Omental fat pad (tissue), 4 donors: ENCODE results near the gene SH3PXD2A. TPM values are rescaled to one million over a fixed set of nuclear protein-coding genes. Genes with fewer than 3 reads are reported as not detected.

ENCODE experiments used
- ATAC-seq: fragments of 150-250 bp; one replicate; pipeline ENCODE4 v1.9.1; 2016; ENCODE audit warnings: mild to moderate bottlenecking, moderate library complexity; ENCODE audit not compliant: low FRiP score
- DNase-seq: peaks from one replicate; pipeline ENCODE4 v3.0.0-alpha.2; 2019; ENCODE audit warnings: low spot score
- total RNA-seq, 4 donors: library from RNA; depleted of rRNA; stranded (reverse); fragments of >200 nt; gene quantifications; one replicate each; pipeline ENCODE4 v1.1.0, GENCODE V29; 2016
- TF ChIP-seq, protein P1 (sequence below), 3 donors: fragments of 450-650 bp; IDR thresholded peaks; one replicate each; pipeline ENCODE4 v1.5.1; 2016 to 2017; ENCODE audit warnings: antibody characterized with exemption in 3 of 3, mild to moderate bottlenecking in 3 of 3, moderate library complexity in 2 of 3

SH3PXD2A gene
- total RNA-seq, 4 donors from 2014 or later: 21.0 to 36.3 (median 22.5) TPM

DNA sequence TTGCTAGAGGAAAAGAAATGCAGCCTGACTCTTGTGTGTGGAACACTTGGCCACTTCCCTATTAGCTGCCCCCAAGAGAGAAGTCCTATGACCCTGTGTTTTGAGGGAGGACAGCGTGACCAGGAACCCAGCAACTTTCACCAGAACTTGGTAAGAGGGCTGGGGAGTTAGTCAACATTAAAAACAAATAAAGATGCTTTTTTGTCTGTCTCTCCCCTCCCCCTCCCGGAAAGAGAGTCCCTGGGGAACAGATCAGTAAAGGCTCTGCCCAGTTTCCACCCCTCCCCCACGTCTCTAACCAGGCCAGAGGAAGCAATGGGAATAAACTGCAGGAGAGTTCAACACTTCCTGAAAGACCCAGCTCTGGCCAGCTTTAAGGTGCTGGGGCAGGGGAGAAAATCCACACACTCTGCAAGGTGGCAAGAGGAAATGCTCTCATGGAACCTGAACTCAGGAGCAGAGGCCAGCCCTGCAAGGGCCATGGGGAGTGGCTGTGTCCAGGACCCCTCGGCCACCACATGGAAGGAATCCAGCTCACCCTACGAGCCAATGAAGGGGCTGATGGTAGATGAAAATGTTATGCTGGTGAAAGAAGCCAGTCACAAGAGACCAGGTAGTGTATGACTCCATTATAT lies 21.5 kb downstream of the SH3PXD2A start:
- no peak for DNase-seq
- TF ChIP-seq, protein P1, sequence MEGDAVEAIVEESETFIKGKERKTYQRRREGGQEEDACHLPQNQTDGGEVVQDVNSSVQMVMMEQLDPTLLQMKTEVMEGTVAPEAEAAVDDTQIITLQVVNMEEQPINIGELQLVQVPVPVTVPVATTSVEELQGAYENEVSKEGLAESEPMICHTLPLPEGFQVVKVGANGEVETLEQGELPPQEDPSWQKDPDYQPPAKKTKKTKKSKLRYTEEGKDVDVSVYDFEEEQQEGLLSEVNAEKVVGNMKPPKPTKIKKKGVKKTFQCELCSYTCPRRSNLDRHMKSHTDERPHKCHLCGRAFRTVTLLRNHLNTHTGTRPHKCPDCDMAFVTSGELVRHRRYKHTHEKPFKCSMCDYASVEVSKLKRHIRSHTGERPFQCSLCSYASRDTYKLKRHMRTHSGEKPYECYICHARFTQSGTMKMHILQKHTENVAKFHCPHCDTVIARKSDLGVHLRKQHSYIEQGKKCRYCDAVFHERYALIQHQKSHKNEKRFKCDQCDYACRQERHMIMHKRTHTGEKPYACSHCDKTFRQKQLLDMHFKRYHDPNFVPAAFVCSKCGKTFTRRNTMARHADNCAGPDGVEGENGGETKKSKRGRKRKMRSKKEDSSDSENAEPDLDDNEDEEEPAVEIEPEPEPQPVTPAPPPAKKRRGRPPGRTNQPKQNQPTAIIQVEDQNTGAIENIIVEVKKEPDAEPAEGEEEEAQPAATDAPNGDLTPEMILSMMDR (IDR thresholded peaks at IDR 0.05): no peak
- no peak for ATAC-seq

DNA sequence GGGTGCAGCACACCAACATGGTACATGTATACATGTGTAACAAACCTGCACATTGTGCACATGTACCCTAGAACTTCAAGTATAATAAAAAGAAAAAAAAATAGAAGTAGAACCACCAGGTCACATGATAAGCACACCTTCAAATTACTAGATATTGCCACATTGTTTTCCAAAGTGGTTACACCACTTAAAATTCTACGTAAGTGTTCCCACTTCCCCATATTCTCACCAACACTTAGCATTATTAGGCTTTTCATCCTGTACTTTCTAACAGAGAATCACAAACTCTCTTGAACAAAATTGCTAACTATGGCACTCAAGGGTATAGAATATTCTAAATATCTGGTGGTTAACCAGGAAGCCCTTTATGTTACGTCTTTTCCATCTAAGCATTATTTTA lies 22.6 kb downstream of the SH3PXD2A start:
- TF ChIP-seq, protein P1 (IDR thresholded peaks at IDR 0.05): no peak
- no peak for DNase-seq

DNA sequence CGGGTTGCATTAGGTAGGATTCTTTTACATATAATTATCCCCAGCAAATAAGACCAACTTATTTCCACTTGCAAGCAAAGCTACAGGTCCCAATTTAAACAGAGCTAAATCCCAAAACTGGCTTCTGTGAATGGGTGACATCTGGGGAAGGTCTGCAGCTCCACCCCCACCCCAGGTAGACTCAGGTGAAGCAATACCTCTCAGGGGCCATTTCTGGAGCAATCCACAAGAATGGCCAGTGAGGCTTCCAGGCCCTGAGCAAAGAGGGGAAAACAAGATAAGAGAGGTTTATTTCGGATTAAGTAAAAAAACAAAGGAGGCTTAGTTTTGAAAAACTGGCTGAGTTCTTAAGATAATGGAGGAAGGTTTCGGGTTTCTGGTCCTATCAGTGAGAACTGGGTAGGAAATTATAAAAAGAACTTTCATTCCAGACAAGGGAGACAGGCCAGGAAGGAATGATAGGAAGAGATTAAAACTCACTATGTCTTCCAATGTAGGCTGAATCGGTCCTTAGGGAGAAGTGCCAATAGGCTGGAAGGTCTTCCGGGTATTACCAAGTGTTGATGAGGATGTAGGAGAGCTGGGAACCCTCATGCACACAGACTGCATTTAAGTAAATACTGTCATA lies 25.4 kb downstream of the SH3PXD2A start:
- TF ChIP-seq, protein P1 (IDR thresholded peaks at IDR 0.05): no peak
- ATAC-seq: no peak
- DNase-seq: no peak

More for the DNA sequence above, 22.6 kb downstream of the SH3PXD2A start:
- ATAC-seq: no peak

DNA sequence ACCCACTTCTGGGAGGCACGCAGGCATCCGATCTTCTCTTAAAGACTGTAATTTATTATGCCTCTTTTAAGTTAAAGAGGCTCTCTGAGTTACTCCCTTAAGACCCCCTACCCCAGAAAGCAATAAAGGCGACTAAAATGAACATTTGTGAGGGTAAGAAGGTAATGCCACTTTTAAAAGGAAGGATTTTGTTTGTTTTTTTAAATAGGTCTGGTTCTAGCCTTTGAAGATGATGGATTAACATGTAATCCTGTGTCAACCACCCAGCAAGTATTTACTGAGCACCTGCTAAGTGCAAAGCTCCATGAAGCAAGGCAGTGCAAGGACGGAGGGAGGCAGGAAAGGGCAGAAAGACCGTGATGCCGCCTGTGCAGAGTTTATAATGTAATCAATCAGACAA lies 26.1 kb downstream of the SH3PXD2A start:
- no peak for DNase-seq
- TF ChIP-seq, protein P1 (IDR thresholded peaks at IDR 0.05): no peak
- no peak for ATAC-seq

DNA sequence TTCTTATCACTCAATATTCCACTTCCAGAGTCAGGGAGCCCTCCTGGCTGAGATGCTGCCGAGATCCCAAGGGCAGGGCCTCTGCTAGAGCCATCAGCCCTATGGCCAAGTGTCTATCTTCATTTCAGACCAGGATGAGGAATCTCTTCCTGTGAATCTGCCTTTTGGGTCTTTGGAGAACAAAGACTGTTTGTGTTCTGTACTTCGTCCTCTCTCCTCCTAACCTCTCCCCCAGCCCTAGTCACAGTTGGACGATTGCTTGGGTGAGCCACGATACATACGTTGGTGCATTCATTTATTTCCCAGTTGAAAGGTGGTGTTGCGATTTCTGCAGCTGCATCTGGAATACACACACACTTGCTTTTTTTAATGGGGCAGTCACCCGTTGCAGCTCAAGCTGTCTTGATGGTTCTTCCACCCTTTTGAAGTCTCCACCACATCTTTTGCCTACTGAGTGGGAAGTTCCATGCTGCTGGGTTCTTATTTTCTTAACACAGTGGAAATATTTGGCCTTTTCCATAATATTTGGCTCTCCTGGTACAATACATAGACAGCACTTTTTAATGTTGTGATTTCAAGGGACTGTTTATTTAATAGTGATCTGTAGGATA lies 26.7 kb downstream of the SH3PXD2A start:
- TF ChIP-seq, protein P1 (IDR thresholded peaks at IDR 0.05): no peak
- DNase-seq: no peak
- no peak for ATAC-seq

DNA sequence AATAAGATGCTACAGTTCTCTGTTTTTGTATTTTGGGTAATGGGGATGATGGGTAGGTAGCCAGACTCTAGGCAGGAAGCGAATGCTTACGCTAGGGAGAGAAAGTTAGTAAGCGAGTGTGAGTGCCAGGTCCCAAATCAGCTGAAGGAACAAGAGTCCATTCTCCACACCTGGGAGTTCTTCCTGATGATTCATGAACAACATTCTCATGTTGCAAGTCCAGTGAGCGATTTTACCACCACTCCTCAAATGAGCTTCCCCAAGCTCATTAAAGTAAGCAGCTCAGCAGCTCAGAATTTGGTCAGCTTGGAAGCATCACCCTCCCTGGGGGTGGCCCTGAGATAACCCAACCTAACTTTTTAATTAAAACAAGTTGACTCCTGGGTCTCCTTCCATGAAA lies 27.3 kb downstream of the SH3PXD2A start:
- ATAC-seq (no peak), DNase-seq (no peak)
- TF ChIP-seq, protein P1 (IDR thresholded peaks at IDR 0.05): no peak
